Dermis blood vessel endothelial cell (primary cell): ENCODE data around the gene ADGRA3. TPM values are rescaled to one million over a fixed set of nuclear protein-coding genes. Genes with fewer than 3 reads are reported as not detected.

Experiments used
- DNase-seq: peaks from one replicate; pipeline ENCODE4 v3.0.0; 2010
- total RNA-seq: library from RNA; depleted of rRNA; stranded (reverse); fragments of >200 nt; gene quantifications from 2 replicates; pipeline ENCODE4 v1.2.3, GENCODE V29; 2014

The ADGRA3 gene, protein sequence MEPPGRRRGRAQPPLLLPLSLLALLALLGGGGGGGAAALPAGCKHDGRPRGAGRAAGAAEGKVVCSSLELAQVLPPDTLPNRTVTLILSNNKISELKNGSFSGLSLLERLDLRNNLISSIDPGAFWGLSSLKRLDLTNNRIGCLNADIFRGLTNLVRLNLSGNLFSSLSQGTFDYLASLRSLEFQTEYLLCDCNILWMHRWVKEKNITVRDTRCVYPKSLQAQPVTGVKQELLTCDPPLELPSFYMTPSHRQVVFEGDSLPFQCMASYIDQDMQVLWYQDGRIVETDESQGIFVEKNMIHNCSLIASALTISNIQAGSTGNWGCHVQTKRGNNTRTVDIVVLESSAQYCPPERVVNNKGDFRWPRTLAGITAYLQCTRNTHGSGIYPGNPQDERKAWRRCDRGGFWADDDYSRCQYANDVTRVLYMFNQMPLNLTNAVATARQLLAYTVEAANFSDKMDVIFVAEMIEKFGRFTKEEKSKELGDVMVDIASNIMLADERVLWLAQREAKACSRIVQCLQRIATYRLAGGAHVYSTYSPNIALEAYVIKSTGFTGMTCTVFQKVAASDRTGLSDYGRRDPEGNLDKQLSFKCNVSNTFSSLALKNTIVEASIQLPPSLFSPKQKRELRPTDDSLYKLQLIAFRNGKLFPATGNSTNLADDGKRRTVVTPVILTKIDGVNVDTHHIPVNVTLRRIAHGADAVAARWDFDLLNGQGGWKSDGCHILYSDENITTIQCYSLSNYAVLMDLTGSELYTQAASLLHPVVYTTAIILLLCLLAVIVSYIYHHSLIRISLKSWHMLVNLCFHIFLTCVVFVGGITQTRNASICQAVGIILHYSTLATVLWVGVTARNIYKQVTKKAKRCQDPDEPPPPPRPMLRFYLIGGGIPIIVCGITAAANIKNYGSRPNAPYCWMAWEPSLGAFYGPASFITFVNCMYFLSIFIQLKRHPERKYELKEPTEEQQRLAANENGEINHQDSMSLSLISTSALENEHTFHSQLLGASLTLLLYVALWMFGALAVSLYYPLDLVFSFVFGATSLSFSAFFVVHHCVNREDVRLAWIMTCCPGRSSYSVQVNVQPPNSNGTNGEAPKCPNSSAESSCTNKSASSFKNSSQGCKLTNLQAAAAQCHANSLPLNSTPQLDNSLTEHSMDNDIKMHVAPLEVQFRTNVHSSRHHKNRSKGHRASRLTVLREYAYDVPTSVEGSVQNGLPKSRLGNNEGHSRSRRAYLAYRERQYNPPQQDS (N-terminal part only)
- 11.7 and 15.2 TPM in 2 replicates for total RNA-seq

DNA sequence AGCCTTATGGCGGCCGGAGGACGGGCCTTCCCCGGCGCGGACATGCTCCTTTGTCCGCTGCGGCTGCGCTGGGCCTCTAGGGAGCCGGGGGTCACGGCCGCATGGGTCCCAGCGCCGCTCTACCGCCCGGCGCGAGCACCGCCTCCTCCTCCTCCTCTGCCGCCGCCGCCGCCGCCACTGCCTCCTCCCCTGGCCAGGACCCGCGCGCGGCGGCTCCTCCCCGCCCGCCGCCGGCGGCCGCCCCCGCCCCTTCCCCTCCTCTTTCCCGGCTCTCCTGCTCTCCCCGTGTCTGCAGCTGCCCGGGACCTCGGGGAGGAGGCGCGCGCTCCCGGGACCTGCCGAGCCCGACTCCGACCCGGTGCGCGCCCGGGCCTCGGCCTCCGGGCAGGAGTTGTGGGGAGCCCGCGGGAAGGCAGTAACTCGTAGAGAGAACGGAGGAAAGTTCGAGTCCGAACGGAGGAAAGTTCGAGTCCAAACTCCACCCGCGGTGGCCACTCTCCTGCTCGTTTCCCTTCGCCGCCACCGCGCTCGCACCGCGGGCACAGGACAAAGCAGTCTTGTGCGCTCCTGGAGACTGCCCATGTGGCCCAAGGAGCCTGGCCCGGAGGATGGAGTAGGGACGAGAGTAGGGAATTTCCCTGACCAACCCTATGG lies at the start of gene ADGRA3:
ADGRA3 (minus strand) TSS at position 179 of the 654 bp plus-strand sequence. CDS start 282 bp downstream, outside the sequence.
- peak; percentile 71 for DNase-seq

DNA sequence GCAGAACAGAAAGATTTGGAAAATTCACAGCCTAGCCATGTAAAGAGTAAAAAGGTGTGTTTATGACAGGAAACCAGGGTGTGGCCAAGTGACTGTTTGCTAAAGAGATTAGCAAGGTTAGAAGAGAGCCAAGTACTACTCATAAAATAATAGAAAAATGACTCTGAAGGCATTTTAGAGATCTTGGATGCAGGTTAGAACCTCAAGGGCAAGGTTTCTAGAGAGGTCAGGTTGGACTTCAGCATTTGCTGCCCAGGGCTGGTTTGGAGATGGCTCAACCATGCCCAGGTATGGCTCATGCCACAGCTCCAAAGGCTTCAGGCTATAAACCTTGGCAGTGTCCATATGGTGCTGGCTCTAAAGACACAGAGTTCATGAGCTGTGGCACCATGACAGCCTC lies 40.6 kb upstream of the ADGRA3 start:
- no peak for DNase-seq

DNA sequence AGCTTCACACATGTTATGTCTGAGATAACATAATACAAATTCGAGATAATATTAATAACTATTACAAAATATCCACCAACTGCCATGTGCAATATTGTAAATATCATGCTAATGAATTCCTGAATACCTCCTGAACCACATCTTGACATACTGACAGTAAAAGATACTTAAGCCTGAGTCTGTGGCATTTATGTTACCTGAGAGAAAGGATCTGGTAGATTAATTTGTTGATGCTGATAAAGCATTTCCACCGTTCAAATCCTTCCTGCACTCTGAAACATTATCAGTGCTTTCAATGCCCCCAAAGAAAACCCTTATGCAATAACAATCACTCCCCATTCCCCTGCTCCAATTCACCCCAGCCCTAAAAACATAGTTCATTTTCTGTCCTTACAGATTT lies 38.8 kb upstream of the ADGRA3 start:
- no peak for DNase-seq

DNA sequence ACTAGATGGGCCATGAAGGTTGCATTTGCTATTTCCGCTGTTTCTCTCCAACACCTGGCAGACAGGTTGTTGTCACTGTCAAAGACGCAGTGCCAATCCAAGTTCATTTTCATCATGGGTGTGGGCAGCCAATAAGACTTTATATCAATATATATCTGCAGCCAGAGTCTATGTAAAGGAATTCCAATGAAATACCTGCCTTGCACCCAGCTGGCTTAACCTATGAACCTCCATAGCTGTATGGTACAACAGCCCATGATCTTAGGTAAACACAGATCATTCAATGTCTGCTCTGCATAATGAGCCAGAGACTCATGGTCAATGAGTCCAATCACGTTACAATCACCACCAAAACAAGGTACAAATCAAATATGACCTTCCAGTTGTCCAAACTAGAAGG lies 37.7 kb upstream of the ADGRA3 start:
- DNase-seq = no peak

DNA sequence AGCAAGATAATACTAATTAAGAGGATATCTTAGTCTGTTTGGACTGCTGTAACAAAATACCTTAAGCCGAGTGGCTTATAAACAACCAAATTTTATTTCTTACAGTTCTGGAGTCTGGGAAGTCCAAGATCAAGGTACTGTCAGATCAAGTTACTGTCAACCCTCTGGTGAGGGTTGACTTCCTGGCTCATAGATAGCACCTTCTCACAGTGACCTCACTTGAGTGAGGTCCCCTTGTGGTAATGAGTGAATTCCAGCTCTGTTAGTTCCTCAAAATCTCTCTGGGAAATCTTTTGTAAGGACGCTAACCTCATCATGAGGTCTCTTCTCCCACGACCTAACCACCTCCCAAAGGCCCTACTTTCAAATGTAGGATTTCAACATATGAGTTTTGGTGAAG lies 36.9 kb upstream of the ADGRA3 start:
- no peak for DNase-seq

DNA sequence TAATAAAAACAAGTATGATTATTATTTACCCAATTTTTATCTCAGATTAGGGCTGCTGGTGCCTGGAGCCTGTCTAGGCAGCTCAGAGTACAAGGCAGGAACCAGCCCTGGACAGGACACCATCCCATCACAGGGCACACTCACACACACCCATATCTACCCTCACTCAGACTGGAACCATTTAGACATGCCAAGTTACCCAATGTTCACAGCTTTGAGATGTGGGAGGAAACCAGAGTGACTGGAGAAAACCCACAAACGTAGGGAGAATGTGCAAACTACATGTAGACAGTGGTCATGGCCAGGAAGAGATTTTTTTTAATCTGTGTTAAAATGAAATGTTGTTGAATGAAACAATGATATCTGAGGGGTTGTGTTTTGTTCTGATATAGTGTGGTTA lies 35.7 kb upstream of the ADGRA3 start:
- DNase-seq = no peak

DNA sequence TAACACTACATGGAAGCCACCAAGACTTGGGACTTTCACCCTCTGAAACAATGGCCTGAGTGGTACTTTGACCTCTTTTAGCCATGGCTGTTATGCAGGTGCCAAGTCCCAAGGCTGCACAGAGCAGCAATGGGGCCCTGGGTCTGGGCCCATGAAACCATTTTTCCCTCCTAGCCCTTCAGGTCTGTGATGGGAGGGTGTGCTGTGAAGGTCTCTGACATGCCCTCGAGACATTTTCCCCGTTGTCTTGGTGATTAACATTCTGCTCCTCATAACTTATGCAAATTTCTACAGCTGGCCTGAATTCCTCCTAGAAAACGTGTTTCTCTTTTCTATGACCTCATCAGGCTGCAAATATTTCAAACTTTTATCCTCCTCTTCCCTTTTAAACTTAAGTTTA lies 30.4 kb upstream of the ADGRA3 start:
- DNase-seq = no peak

DNA sequence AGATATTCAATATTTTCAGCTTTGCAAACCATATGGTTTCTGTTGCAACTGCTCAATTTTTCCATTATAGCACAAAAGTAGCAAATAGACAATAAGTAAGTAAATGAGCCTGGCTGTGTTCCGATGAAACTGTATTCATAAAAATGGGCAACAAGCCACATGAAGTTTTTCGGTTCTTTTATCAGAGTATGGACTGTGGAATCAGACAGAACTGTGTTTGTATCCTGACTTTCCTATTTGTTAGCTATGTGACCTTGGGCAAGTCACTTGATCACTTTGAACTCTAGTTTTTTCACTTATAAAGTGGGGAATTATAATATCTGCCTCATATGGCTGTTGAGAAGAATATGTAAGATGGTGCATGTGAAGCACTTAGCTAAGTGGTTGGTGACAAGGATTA lies 23.4 kb upstream of the ADGRA3 start:
- no peak for DNase-seq

DNA sequence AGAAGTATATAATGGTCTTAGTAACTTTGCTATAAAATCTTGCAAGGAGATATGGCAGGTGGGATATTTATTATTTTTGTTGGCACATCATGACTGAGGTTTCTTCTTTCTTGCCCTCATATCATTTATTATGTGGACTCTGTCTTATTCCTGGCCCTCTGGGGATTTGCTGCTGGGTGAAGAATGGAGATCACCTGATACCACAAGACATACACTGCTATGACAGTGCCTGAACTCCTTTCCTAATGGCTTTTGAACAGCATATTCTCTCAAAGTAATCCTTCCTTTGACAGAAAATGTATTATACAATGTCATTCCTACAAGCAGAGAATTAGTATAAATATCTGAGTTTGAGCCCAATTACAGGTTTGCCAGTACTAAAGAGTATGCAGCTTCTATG lies 22.0 kb upstream of the ADGRA3 start:
- no peak for DNase-seq

DNA sequence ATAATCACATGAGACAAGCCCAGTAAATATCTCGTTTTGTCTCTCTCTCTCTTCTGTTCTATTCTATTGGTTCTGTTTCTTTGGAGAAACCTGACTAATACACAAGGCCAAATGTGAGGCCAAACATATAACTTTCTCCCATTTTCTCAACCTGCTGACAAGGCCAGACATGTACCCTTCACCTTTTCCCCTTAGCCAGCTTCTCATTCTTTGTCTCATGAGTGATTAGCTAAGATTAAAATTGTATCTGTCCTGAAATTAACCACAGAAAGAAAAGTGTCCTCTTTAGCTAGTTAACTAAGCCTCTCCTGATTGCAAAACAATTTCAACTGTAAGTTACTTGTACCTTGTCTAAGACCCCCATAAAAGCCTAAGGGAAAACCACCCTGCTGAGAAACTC lies 18.5 kb upstream of the ADGRA3 start:
- DNase-seq = no peak

DNA sequence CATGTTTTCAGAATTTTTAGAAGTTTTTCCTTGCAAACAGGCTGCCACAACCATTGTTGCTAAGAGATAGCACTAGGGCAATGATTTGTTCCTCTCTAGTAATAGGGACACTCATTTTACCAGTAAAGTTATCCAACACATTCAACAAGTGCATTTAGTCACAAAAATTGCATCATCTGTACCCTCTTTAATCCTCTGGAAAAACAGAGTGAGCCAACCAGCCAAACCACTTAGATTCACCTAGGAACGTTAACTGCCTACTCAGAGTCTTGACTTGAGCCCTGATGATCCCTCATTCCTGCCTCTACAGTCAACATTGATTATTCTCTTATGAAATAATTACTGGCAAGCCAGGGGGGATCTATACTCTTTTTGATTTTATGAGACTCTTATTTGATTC lies 17.0 kb upstream of the ADGRA3 start:
- no peak for DNase-seq

DNA sequence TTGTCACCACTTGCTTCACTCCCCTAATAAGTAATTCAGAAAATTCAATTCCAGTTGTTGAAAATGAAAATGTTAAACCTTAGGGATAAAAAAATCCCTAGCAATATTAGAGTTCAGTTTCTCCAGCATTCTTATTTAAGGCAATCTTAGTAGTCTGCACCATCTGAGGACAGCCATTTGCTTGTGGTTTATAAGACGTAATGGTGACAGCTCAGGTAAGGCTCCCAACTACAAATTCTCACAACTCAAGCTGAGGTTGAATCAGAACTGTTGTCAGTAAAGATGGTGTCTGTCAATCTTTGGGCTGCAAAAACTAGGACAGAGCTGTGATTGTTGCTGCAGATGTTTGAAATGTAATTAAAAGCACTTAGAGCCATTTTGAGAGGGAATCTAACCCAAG lies 16.3 kb upstream of the ADGRA3 start:
- DNase-seq = no peak

DNA sequence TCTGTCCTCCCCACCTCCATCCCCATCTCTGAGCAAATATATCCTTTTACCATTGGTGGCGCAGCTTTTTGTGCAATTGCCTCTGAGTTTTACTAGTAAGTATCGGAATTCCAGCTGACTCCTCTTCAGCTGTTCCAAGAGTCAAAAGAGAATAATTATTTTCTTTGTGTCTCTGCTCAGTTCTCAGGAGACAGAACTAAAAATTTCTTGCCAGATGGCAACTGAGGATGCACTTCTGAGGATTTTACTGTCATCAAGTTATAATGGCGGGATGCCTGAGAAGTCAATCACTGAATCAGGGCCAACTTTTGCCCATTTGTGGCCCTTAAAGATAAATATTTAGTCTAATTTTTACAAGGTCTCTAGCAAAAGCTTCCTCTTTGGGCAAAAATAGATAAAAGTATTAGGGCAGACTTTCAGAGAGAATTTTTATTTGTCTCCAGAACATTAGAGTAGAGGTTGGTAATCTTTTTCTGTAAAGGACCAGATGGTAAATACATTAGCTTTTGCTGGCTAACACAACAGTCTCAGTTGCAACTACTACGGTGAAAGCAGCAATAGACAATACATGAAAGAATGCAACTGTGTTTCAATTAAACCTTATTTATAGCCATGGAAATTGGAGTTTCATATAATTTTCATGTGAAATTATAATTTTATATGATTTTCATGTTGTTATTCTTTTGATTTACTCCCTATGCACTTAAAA lies 15.6 kb upstream of the ADGRA3 start:
- no peak for DNase-seq

DNA sequence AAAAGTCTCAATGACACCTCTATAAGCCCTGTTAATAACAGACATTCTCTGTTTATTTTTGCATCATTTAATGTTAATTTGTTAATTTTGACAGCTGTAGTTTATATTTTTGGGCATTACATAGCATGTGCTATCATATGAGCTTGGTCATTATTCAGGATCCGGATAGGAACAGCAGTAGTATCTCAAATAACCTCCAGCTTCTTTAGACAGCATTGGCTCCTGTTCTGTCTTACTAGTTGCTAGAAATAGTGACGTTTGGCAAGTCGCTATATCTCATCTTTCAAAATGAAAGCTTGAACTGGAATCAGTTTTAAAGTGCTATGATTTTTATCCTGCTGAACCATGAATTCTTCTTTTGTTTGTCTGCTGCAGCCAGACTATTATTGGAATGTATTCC lies 9.0 kb upstream of the ADGRA3 start:
- DNase-seq = no peak

DNA sequence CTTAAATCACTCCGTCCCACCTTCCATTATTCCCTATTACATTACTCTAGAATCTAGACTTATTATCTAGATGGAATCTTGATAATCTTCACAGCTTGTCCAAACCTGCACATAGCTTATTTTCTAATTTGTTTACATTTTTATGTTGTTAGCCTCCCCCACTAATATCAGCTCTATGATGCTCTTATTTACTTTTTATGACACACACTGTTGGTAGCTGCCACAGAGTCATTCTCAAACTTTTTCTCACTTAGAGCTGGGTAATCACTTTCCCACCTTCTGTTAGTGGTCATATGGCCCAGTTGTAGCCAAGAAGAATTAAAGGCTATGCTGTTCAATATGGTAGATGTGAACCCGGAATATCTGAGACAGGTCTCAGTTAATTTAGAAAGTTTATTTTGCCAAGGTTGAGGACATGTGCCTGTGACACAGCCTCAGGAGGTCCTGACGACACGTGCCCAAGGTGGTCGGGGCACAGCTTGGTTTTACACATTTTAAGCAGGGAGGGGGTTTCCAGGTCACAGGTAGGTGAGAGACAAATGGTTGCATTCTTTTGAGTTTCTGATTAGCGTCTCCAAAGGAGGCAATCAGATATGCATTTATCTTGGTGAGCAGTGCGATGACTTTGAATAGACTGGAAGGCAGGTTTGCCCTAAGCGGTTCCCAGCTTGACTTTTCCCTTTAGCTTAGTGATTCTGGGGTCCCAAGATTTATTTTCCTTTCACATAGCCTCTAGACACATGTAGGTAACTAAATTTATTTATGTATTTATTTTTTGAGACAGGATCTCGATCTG lies 7.0 kb upstream of the ADGRA3 start:
- DNase-seq = no peak

DNA sequence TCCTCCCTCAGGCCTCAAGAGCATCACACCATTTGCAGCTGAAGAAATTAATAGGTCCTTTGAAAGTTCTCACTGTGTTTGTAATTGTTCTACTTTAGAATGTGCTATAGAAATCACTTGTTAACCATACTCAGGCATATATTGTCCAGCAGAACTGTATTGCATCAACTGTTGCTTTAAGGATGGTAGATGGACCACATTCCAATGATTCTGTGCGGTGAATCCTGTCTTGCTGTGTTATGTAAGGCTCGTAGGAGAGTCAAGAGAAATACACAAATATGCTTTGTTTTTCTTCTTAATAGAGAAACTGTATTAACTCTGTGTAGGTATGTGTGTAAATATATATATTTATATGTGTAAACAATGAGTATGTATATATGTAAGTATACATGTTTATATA lies 6.3 kb upstream of the ADGRA3 start:
- DNase-seq = no peak

DNA sequence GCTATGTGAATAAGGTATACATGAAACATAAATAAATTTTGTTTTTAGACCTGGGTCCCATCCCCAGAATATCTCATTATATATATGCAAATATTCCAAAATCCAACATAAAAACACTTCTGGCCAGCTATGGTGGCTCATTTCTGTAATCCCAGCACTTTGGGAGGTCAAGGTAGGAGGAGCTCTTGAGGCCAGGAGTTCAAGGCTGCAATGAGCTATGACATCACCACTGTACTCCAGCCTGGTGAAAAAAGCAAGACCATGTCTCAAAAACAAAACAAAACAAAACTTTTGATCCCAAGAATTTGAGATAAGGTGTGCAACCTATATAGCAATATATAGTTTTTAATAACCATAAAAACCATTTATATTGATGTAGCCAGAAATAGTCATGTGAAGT lies 5.4 kb upstream of the ADGRA3 start:
- no peak for DNase-seq

DNA sequence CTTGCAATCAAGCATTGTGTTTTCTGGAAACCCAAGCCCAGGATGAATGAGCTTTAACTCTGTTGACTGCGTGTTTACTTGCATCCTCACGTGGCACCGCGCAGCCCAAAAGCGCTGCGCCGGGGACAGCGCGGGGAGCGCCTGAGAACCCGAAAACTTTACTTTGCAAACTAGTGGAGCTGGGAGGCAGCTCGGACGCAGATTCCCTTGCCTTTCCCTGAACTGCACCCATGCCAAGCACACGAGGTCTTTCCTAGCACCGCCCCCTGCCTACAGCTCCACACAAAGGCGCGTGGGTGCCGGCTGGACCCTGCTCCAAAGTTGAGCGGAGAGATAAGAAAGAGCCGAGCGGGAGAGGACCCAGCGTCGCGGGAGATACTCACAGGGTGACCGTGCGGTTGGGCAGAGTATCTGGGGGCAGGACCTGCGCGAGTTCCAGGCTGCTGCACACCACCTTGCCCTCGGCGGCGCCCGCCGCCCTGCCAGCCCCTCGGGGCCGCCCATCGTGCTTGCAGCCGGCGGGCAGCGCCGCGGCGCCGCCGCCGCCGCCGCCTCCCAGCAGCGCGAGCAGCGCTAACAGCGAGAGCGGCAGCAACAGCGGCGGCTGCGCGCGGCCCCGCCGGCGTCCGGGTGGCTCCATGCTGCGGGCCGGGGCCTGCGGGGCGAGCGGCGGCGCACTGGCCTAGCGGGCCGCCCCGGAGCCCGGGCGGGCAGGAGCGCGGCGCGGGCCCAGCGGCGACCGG lies 550 bp downstream of the ADGRA3 start:
- DNase-seq = peak; percentile 70

DNA sequence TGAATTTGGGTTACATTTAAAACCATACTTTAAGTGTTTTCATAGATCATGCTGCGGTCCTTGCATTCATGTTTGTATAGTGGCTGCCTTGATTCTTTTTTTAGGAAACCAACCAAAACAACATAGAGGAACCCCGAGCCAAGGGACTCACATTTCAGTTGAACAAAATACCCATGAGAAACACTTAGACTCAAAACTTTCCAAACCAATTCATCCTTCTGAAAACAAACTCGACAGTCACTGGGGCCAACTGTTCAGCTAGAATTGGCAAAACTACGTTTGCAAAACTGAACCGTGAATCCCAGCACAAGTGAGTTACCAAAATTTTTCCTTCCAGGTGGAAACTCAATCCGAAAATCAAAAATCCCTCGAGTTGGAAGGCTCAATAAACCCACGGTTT lies 1.4 kb downstream of the ADGRA3 start:
- peak; percentile 8 for DNase-seq

DNA sequence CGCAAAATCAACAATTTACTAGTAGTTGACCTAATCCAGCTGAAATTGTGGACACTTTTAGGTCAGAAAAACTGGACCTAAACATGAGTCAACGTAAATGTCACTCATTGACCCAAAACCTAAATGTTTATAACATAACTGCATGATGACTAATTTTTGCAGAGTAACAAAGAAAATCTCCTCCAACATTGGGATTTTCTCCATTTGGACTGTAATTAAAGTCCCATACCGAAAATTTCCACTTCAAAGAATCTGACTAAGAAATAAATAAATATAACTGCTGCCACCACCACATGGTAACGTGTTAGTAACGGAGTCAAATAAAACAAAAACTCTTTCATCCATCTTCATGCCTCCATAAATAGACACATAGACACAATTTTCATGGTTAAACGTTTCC lies 1.9 kb downstream of the ADGRA3 start:
- peak; percentile 27 for DNase-seq
